ENCODE results near the gene DIRAS3.
"Not testable (repeated sequence)": the region's sequence is repeated elsewhere in the genome, so short reads cannot be mapped to it uniquely, and the experiment has no call there.

Gene DIRAS3

DNA sequence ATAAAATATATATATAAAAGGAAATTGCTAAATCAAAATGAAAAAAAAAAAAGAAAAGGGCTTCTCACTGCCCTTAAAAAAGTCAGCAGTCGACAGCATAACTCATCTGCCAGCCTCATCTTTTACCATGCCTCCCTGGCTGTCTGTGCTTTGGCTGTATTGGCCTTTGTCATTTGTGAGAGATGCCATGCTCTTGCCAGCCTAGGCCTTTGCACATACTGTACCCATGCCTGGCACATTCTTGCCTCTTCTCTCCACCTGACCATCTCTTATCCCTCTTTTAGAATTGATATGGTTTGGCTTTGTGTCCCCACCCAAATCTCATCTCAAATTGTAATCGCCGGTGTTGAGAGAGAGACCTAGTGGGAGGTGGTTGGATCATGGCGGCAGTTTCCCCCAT lies 37.1 kb downstream of the DIRAS3 start:
- Histone ChIP-seq H3K27ac (ENCODE audit: poor library complexity, severe bottlenecking) (no peak overlapping the region), H3K36me3 (ENCODE audit: low read depth) (no peaks in the 10 kb centered on the region), H3K27me3 (ENCODE audit: insufficient read depth, poor library complexity, severe bottlenecking) (no peaks in the 10 kb centered on the region), H3K4me1 (ENCODE audit: insufficient read depth, poor library complexity, severe bottlenecking) (no peaks in the 10 kb centered on the region), H3K9me3 (ENCODE audit: severe bottlenecking) (no peaks in the 10 kb centered on the region), H3K4me3 (ENCODE audit: severe bottlenecking) (no peak overlapping the region)
- TF ChIP-seq, protein P1, sequence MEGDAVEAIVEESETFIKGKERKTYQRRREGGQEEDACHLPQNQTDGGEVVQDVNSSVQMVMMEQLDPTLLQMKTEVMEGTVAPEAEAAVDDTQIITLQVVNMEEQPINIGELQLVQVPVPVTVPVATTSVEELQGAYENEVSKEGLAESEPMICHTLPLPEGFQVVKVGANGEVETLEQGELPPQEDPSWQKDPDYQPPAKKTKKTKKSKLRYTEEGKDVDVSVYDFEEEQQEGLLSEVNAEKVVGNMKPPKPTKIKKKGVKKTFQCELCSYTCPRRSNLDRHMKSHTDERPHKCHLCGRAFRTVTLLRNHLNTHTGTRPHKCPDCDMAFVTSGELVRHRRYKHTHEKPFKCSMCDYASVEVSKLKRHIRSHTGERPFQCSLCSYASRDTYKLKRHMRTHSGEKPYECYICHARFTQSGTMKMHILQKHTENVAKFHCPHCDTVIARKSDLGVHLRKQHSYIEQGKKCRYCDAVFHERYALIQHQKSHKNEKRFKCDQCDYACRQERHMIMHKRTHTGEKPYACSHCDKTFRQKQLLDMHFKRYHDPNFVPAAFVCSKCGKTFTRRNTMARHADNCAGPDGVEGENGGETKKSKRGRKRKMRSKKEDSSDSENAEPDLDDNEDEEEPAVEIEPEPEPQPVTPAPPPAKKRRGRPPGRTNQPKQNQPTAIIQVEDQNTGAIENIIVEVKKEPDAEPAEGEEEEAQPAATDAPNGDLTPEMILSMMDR (IDR thresholded peaks at IDR 0.05; ENCODE audit: poor library complexity, severe bottlenecking), result no peak
- DNase-seq (ENCODE audit: low spot score), result no peak
- ATAC-seq (ENCODE audit: low read depth), result no peak

DNA sequence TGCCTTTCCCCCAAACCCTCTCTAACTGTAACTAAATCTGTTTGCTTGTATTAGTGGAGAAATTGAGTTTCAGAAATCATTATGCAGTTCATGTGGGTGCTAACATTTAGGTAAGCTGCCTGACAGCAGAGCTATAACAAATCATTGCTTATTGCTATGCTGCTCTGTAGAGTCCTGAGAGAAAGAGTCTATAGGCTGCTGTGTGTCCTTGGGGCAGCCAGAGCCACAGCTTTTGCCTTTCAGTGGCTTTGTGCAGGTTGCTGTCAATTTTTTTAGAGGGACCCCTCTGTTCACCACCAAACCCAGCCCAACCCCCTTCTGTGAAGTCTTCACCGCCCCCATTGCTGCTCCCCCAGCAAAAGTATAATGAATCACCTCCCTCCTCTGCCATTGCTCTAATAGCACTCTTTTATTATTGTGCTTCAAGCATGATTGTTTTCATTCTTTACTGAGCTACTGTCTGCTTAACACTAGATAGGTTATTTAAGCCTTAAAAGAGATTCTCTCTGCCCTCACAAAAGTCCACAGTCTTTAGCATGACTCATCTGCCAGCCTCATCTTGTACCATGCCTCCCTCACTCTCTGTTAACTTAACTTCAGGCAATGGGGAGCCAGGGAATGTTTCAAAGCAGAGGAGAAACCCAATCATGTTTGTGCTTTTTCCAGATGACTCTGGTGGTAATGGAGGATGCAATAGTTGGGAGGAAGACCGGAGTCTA lies 38.6 kb downstream of the DIRAS3 start:
- H3K36me3 ChIP-seq (ENCODE audit: low read depth), result no peaks in the 10 kb centered on the region
- no peak for ATAC-seq (ENCODE audit: low read depth)
- no peaks in the 10 kb centered on the region for H3K9me3 ChIP-seq (ENCODE audit: severe bottlenecking)
- no peak overlapping the region for H3K27ac ChIP-seq (ENCODE audit: poor library complexity, severe bottlenecking)
- TF ChIP-seq, protein P1 (IDR thresholded peaks at IDR 0.05; ENCODE audit: poor library complexity, severe bottlenecking), result no peak
- no peak overlapping the region for H3K4me3 ChIP-seq (ENCODE audit: severe bottlenecking)
- H3K27me3 ChIP-seq (ENCODE audit: insufficient read depth, poor library complexity, severe bottlenecking), result no peaks in the 10 kb centered on the region
- H3K4me1 ChIP-seq (ENCODE audit: insufficient read depth, poor library complexity, severe bottlenecking), result no peaks in the 10 kb centered on the region
- DNase-seq (ENCODE audit: low spot score), result no peak

DNA sequence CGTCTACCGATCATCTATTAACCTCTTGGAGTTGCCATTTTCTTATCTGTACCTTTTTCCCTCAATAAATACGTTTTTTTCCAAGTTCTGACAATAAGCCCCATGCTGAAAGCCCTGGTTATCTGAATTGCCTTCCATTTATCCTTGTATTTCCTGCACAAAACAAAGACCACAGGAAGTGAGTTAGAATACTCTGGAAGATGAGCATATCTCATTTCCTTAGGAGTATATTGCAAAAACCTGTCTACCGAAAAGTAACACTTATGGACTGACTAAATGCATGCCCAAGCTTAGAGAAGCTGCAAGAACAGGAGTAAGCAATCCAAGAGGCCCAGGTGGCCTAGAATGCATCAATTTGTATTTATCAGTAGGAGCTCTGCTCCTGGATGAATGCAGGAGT lies 39.9 kb downstream of the DIRAS3 start:
- no peaks in the 10 kb centered on the region for H3K27me3 ChIP-seq (ENCODE audit: insufficient read depth, poor library complexity, severe bottlenecking)
- TF ChIP-seq, protein P1 (IDR thresholded peaks at IDR 0.05; ENCODE audit: poor library complexity, severe bottlenecking), result peak; percentile 0

DNA sequence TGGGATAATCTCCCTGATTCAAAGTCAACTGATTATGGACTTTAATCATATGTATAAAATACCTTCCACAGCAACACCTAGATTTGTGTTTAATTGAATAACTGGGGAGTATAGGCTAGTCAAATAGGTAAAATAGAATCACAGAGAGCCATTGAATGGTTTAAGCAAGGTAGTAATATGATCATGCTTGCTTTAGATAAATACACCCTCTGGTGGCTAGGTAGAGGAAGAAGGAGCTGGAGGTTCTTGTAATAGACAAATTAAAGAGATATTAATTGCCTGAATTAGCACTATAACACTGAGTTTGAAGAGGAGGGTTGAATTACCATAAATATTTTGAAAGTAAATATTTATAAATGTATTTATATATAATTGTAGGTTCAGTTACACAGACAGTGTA lies 40.3 kb downstream of the DIRAS3 start:
- Histone ChIP-seq H3K4me3 (ENCODE audit: severe bottlenecking) (no peak overlapping the region), H3K9me3 (ENCODE audit: severe bottlenecking) (no peaks in the 10 kb centered on the region), H3K36me3 (ENCODE audit: low read depth) (no peaks in the 10 kb centered on the region), H3K27me3 (ENCODE audit: insufficient read depth, poor library complexity, severe bottlenecking) (no peaks in the 10 kb centered on the region), H3K4me1 (ENCODE audit: insufficient read depth, poor library complexity, severe bottlenecking) (no peaks in the 10 kb centered on the region), H3K27ac (ENCODE audit: poor library complexity, severe bottlenecking) (no peak overlapping the region)
- ATAC-seq (ENCODE audit: low read depth) (peak; percentile 50; the same call in 2 of the 3 replicates), DNase-seq (ENCODE audit: low spot score) (no peak)
- TF ChIP-seq, protein P1 (IDR thresholded peaks at IDR 0.05; ENCODE audit: poor library complexity, severe bottlenecking), result peak; percentile 67

More for the DNA sequence above, 39.9 kb downstream of the DIRAS3 start:
- Histone ChIP-seq H3K36me3 (ENCODE audit: low read depth) (no peaks in the 10 kb centered on the region), H3K9me3 (ENCODE audit: severe bottlenecking) (no peaks in the 10 kb centered on the region), H3K27ac (ENCODE audit: poor library complexity, severe bottlenecking) (no peak overlapping the region), H3K4me1 (ENCODE audit: insufficient read depth, poor library complexity, severe bottlenecking) (no peaks in the 10 kb centered on the region), H3K4me3 (ENCODE audit: severe bottlenecking) (no peak overlapping the region)
- DNase-seq (ENCODE audit: low spot score) (no peak), ATAC-seq (ENCODE audit: low read depth) (peak; percentile 55; the same call in 1 of the 3 replicates)

DNA sequence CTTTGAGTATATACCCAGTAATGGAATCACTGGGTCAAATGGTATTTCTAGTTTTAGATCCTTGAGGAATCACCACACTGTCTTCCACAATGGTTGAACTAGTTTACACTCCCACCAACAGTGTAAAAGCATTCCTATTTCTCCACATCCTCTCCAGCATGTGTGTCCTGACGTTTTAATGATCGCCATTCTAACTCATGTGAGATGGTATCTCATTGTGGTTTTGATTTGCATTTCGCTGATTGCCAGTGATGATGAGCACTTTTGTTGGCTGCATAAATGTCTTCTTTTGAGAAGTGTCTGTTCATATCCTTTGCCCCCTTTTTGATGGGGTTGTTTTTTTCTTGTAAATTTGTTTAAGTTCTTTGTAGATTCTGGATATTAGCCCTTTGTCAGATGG lies 46.8 kb downstream of the DIRAS3 start:
- H3K4me1 ChIP-seq (ENCODE audit: insufficient read depth, poor library complexity, severe bottlenecking); H3K4me3 ChIP-seq (ENCODE audit: severe bottlenecking); H3K27ac ChIP-seq (ENCODE audit: poor library complexity, severe bottlenecking); H3K27me3 ChIP-seq (ENCODE audit: insufficient read depth, poor library complexity, severe bottlenecking); H3K36me3 ChIP-seq (ENCODE audit: low read depth); DNase-seq (ENCODE audit: low spot score); ATAC-seq (ENCODE audit: low read depth): not testable (repeated sequence)
- H3K9me3 ChIP-seq (ENCODE audit: severe bottlenecking), result peaks cover 10% of the 10 kb centered on the region

All from RWPE2 (cell line).